RWPE1 (cell line): ENCODE data around the gene TMC4.

ENCODE experiments used
- CTCF ChIA-PET: fragments of 350-600 bp; sonication (Branson Sonifier 250); formaldehyde crosslinking; extraction: SDS; loops from one replicate; lab custom pipeline; 2021; lab: Yijun Ruan, JAX
- POLR2A ChIA-PET: fragments of 400-600 bp; formaldehyde crosslinking; extraction: SDS; loops from one replicate; lab custom pipeline; 2020; ENCODE audit warnings: antibody characterized with exemption; ENCODE audit not compliant: low non-redundant PET; lab: Yijun Ruan, JAX
- DNase-seq: peaks from one replicate; pipeline ENCODE4 v3.0.0; 2012; ENCODE audit warnings: low spot score
- H3K27ac ChIP-seq: fragments of 450-650 bp; 2 replicates; pipeline ENCODE4 v1.5.1; 2017
- CTCF ChIP-seq: fragments of 450-650 bp; conservative IDR thresholded peaks from 2 replicates; pipeline ENCODE4 v1.5.1; 2017; ENCODE audit warnings: low read depth, mild to moderate bottlenecking

TMC4 gene

GRCh38 chr19:54206831-54207177 is 33.8 kb upstream of the TMC4 start:
- no peak for DNase-seq
- H3K27ac ChIP-seq: peak overlapping the region; percentile 85
- TF ChIP-seq CTCF: no peak
- CTCF ChIA-PET: interaction anchor here (0.6 kb wide), 1 partner anchor 86 kb away, joined by 3 read pairs; no protein-coding TSS in a partner anchor
- POLR2A ChIA-PET: no interaction called here

- TF ChIP-seq CTCF: no peak
- POLR2A ChIA-PET: no interaction called here
- H3K27ac ChIP-seq: peak overlapping the region; percentile 85
- DNase-seq: no peak
- CTCF ChIA-PET: interaction anchor here (0.6 kb wide), 1 partner anchor 85 kb away, joined by 3 read pairs; no protein-coding TSS in a partner anchor
Measured at GRCh38 chr19:54206030-54206830, 33.3 kb upstream of the TMC4 start.

GRCh38 chr19:54204767-54205468 is 32.0 kb upstream of the TMC4 start:
- H3K27ac ChIP-seq: peak overlapping the region; percentile 40; the same call in 1 of the 2 replicates
- ChIA-PET POLR2A (no interaction called here), CTCF (no interaction called here)
- no peak for DNase-seq
- TF ChIP-seq CTCF: no peak

GRCh38 chr19:54203151-54203611 is 30.2 kb upstream of the TMC4 start:
- CTCF ChIA-PET: no interaction called here
- TF ChIP-seq CTCF: no peak
- peak overlapping the region; percentile 68 for H3K27ac ChIP-seq
- POLR2A ChIA-PET: no interaction called here
- DNase-seq: no peak

- CTCF ChIA-PET: interaction anchor here (1.3 kb wide), 1 partner anchor 45 kb away, joined by 3 read pairs; no protein-coding TSS in a partner anchor
- POLR2A ChIA-PET: no interaction called here
Measured at GRCh38 chr19:54201980-54202379, 29.0 kb upstream of the TMC4 start.

More at GRCh38 chr19:54201980-54202379, 29.0 kb upstream of the TMC4 start:
- peak overlapping the region; percentile 86 for H3K27ac ChIP-seq
- no peak for DNase-seq
- no peak for TF ChIP-seq CTCF
